Dedifferentiated amniotic fluid mesenchymal stem cell (primary cell): ENCODE results near the gene AZGP1.
"Not testable (repeated sequence)": the region's sequence is repeated elsewhere in the genome, so short reads cannot be mapped to it uniquely, and the experiment has no call there.

ENCODE experiments used
- DNase-seq: peaks from one replicate; pipeline ENCODE4 v3.0.0-alpha.2; 2016; ENCODE audit errors: extremely low spot score

AZGP1 gene

DNA sequence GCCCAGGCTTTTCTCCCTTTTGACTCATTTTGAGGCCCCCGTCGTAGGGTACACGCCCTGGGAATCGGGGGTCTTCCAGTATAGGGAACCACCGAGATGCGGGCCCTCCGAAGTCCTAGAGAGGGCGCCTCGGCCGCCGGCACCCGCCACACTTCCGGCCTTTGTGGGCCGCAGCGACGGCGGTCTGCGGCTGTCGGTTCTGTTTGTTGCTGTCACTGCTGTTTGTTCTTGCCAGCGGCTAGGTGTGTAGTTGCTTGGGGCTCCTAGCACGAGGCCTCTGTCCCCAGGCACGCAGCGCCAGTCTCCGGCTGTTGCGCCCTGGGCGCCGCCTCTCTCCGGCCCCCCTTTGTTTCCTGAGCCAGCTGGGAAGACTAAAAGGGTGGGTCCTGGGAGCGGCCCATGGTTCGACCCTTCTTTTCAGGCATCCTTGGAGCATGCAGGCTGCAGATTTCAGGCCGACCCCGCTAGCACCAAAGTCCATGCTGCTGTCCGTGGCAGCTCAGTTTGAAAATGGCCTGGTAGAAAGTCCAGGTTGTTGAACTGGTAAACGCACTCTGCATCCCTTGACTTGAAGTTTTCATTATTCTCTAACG, 21.8 kb upstream of the AZGP1 start:
- no peak for DNase-seq

DNA sequence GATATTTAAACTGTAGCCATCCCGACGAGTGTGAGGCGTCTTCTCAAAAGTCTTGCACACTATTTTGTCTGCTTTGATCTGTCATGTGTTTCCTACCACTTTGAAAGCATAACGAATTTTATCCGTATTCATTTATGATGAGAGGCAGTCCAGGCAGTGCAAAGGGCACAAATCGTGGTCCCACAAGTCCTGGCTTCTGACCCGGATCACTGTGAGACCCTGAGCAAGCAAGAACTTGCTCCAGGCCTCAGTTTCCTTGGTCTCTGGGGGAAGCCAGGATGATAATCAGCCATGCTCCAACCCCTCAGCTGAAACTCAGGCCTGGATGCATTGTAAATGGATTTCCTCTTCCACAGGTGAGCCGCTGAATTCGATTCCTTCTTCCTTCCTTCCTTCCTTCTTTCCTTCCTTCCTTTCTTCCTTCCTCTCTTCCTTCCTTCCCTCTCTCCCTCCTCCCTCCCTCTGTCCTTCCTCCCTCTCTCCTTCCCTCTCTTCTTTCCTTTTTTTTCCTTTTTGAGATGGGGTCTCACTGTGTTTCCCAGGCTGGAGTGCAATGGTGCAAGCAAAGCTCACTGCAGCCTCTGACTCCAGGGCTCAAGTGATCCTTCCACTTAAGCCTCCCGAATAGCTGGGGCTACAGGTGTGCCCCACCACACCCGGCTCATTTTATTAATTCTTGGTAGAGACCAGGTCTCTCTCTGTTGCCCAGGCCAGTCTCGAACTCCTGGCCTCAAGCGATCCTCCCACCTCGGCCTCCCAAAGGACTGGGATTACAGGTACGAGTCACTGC, 21.1 kb upstream of the AZGP1 start:
- DNase-seq: no peak

DNA sequence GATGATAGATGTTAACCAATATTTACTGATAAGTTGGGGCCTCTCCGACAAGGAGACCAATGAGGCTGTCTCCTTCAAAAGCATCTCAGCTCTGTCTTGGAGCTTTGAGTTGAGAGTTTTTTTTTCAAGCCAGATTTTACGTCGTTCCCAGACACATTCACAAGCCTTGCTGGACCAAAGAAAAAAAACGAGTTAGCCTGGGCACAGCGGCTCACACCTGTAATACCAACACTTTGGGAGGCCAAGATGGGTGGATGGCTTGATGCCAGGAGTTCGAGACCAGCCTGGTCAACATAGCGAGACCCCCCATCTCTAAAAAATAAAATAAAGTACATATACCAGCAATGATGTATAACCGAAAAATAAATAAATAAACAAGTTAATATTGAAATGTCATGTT, 19.0 kb upstream of the AZGP1 start:
- DNase-seq: no peak

DNA sequence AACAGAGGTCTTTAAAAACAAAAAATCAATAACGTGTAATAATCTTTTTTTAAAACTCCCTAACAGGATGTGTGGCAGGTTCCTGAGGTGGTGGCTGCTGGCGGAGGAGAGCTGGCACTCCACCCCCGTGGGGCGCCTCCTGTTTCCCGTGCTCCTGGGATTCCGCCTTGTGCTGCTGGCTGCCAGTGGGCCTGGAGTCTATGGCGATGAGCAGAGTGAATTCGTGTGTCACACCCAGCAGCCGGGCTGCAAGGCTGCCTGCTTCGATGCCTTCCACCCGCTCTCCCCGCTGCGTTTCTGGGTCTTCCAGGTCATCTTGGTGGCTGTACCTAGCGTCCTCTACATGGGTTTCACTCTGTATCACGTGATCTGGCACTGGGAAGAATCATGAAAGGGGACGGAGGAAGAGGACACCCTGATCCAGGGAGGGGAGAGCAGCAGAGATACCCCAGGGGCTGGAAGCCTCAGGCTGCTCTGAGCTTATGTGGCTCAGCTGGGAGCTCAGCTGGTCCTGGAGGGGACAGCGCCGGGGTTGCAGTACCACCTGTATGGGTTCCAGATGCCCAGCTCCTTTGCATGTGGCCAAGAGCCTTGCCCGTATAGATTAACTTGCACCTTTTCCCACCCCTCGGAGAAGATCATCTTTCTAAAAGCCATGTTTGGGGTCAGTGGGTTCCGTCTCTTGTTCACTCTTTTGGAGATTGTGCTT, 16.7 kb upstream of the AZGP1 start:
- no peak for DNase-seq

DNA sequence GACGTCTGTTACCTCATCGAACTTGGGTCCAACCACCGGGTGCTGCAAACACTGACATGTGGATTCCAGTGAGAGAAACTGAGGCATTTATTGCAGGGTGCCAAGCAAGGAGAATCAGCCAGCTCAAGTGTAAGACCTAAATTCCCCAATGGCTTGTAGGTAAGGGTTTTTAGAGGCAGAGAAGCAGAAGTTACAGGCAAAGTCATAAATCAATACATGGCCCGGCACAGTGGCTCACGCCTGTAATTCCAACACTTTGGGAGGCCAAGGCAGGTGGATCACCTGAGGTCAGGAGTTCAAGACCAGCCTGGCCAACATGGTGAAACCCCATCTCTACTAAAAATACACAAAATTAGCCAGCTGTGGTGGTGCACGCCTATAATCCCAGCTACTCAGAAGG, 15.7 kb upstream of the AZGP1 start:
- DNase-seq: not testable (repeated sequence)

DNA sequence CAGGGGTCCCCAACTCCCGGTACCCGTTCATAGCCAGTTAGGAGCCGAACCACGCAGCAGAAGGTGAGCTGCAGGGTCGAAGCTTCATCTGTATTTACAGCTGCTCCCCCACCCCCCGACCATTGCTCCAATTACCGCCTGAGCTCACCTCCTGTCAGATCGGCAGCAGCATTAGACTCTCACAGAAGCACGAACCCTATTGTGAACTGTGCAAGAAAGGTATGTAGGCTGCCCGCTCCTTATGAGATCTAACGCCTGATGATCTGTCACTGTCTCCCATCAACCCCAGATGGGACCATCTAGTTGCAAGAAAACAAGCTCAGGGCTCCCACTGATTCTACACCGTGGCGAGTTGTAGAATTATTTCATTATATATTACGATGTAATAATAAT, 14.6 kb upstream of the AZGP1 start:
- DNase-seq: no peak

DNA sequence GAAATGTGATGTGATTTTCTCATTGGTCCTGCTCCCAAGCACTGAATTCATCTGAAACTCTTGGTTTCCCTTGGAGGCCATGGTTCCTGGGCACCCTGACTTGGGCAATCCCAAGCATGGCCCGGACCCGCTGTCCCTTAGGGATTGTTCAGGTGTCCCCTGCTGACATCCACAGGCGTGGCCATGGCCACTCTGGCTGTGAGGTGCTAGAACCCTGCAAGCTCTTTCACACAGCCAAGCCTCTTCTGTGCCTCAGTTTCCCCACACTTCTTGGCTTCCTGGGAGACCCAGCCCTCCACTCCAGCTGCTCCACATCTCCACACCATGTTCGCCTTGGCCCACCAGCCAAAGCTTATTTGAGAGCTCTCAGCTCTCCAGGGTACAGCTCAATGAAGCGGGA, 12.0 kb upstream of the AZGP1 start:
- DNase-seq: no peak

DNA sequence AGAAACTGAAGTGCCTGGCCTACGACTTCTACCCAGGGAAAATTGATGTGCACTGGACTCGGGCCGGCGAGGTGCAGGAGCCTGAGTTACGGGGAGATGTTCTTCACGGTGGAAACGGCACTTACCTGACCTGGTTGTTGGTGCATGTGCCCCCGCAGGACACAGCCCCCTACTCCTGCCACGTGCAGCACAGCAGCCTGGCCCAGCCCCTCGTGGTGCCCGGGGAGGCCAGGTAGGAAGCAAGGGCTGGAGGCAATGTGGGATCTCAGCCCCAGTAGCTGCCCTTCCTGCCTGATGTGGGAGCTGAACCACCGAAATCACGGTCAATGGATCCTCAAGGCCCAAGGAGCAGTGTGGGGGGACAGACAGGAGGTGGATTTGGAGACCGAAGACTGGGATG, 11.5 kb upstream of the AZGP1 start:
- DNase-seq: not testable (repeated sequence)

DNA sequence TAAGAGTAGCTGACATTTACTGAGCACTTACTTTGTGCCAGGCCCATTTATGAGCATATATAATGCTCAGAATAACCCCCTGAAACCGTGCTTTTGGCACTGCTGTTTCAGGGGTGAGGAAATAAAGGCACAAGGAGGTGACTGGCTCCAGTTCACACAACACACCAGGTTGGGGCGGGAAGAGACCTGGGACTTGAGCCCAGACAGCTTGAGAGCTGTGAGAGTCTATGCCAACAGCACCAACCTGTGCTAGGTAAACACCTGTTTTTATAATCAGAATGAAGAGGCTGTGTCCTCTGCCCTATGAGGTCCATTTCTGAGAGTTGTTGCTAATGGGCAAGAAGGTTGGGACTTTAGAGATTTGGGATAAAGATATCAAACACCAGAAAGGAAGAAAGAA, 8.8 kb upstream of the AZGP1 start:
- no peak for DNase-seq

DNA sequence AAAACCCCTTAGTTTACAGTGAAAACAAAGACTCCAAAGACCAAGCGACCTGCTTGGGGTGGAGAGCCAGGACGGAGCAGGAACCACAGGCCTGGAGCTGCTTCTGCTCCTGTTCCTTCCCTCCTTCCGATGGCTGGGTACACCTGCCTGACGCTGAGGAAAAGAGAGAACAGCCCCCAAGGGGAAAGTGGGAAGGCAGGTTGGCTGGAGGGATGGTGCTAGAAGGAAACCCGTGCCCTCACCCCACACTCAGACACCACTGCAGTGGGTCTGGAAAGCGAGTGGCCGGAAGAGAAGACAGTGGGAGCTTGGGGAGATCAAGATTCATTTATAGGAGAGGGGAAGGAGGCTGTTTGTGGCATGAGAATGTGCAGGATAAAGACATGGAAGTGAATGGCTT, 5.2 kb upstream of the AZGP1 start:
- not testable (repeated sequence) for DNase-seq

DNA sequence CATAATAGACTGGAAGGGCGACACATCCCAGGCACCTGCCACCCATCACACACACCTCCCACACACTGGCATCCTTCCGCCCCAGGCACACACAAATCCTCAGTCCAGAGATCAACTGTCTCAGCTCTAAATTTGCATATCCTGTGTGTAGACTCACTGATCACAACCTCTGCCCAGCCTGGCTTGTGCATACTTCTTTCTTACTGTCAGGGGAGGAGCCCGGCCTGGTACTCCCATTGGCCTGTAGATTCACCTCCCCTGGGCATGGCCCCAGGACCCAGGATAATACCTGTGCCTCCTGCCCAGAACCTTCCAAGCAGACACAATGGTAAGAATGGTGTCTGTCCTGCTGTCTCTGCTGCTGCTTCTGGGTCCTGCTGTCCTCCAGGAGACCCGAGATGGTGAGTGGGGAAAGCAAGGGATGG, 4.6 kb upstream of the AZGP1 start:
- not testable (repeated sequence) for DNase-seq

DNA sequence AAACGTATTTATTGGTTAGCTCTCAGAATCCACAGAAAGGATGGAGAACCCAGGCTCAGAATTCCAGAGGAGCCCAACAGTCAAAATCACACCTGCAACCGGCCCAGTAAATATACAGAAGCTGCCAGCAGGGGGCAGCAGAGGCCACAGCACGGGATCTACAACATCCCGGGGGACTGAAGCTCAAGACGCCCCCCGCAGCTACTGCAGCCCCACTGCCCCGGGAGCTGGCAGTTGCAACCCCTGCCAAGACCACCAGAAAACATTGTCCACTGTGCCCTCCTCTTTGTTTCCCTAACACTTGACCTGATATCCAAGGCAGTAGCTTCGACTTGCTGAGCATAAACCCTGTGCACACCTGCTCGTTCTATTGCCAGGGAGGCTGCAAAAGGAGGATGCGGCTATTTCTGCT, 4.0 kb upstream of the AZGP1 start:
- DNase-seq: not testable (repeated sequence)

DNA sequence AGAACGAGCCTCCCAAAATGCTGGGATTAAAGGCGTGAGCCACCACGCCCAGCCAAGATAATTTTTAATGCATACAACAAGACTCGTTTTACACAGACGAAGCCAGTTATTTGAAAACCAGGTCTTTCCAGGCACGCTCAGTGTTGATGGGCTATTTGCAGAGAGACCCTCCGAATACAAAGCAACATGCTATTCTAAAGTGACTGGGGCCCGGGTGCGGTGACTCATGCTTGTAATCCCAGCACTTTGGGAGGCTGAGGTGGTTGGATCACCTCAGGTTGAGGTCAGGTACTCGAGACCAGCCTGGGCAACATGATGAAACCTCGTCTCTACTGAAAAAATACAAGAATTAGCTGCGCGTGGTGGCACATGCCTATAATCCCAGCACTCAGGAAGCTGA, 795 bp upstream of the AZGP1 start:
- DNase-seq: no peak

DNA sequence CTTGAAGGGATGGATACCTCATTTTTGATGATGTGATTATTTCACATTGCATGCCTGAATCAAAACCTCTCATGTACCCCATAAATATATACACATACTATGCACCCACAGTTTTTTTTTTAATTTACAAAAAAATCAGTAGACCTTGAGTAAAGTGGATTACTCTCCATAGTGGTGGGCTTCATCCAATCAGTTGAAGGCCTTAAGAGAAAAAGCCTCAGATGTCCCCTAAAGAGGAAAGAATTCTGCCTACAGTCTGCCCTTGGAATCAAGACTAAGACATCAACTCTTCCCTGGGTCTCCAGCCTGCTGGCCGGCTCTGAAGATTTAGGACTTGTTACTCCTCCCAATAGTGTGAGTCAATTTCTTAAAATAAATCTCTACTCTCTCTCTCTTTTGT, 1.1 kb downstream of the AZGP1 start:
- DNase-seq: no peak

DNA sequence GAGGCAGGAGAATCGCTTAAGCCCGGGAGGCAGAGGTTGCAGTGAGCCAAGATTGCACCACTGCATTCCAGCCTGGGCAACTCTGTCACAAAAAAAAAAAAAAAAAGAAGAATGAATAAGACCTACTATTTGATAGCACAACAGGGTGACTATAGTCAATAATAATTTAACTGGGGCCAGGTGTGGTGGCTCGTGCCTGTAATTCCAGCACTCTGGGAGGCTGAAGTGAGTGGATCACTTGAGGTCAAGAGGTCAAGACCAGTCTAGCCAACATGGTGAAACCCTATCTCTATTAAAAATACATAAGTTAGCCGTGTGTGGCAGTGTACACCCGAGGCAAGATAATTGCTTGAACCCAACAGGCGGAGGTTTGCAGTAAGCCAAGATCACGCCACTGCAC, 2.0 kb downstream of the AZGP1 start:
- not testable (repeated sequence) for DNase-seq

DNA sequence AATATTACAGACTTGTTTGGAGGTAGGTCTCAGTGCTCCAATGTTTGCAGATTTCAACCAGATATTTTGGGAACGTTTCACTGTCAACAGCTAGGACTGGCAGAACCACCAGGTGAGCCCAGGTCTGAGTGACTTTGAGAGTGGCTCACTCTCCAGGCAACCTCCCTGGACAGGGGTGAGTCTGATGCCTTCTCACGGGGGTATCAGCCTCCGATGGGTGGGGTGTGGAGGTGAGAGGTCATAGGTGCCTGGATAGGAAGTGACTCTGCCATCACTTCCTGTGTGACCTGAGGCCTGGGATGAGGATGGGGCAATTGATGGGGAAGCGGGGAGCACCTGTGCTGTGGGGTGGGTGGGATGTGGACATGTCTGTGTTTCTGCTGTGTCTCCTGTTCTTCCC, 4.6 kb downstream of the AZGP1 start:
- DNase-seq: no peak

DNA sequence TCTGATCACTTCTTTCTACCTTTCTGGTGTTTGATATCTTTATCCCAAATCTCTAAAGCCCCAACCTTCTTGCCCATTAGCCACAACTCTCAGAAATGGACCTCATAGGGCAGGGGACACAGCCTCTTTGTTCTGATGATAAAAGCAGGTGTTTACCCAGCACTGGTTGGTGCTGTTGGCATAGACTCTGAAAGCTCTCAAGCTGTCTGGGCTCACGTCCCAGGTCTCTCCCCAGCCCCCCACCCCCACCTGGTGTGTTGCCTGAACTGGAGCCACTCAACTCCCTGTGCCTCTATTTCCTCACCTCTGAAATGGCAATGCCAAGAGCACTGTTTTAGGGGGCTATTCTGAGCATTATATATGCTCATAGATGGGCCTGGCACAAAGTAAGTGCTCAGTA, 6.0 kb downstream of the AZGP1 start:
- not testable (repeated sequence) for DNase-seq

DNA sequence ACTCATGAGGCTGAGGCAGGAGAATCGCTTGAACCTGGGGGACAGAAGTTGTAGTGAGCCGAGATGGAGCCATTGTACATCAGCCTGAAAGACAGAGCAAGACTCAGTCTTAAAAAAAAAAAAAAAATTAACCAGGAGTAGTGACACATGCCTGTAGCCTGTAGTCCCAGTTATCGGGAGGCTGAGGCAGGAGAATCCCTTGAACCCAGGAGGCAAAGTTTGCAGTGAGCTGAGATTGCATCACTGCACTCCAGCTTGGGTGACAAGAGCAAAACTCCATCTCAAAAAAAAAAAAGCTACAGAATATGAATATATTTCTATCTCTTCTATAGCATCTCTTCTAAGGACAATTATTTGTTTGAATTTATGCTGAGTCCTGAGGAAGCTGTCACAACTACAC, 6.5 kb downstream of the AZGP1 start:
- DNase-seq: no peak

DNA sequence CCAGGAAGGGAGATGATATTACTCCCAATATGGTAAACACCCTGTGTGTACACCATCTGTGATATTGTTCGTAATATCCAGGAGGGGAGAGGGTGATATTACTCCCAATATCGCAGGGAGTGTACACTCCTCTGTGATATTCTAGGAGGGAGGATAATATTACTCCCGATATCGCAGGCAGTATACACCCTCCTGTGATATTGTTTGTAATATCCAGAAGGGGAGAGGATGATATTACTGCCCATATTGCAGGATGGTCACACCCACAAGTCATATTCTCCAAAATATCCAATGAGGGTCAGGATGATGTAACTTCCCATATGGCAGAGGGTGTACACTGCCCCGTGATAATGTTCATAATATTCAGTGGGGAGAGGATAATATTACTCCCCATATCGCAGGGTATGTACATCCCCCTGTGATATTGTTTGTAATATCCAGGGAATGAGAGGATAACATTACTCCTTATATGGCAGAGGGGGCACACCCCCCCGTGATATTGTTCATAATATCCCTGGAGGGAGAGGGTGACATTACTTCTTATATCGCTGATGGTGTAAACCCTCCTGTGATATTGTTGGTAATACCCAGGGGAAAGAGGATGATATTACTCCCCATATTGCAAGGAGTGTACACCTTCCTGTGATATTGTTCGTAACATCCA, 17.1 kb downstream of the AZGP1 start:
- no peak for DNase-seq

DNA sequence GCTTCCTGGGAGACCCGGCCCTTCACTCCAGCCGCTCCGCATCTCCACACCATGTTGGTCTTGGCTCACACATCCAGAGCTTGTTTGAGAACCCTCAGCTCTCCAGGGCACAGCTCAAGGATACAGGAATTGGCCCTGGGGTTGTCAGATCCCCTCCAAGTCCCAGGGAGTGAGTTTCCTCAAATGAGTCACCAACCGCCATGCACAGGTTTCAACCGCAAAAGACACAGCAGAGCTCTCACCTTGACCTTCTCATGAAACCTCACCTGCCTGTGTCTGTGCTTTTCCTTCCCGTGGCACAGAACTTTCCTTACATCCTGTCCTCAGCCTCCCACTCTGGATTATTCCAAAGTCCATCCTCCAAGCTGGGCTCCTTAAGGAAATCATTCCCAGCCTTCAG, 20.6 kb downstream of the AZGP1 start:
- DNase-seq: no peak

DNA sequence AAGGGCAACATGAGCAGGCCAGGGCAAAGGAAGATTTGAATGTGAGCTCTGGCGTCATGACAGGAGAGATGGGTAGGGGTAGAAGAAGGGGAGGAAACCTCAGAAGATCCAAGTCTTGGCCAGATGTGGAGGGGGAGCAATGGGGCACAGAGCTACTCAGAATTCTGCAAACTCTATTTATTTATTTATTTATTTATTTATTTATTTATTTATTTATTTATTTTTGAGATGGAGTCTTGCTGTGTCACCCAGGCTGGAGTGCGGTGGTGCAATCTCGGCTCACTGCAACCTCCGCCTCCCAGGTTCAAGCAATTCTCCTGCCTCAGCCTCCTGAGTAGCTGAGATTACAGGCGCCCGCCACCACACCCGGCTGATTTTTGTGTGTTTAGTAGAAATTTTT, 21.2 kb downstream of the AZGP1 start:
- DNase-seq: not testable (repeated sequence)

DNA sequence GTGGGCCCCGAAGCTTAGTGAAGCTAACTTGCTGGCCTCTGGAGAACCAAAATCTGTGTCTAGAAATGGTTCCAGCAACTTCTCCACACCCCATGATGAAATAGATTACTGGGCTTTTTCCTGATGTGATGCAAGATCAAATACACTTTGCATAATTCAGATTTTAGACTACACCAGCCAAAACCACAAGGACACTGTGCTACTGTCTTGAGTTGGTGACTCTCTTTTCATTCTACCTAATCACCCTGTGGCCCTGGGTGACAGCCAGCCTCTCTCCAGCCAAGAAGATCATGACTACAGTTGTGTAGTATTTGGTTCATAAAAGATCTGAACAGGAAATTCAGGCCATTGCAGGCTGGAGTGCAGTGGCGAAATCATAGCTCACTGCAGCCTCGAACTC, 22.2 kb downstream of the AZGP1 start:
- DNase-seq: no peak

DNA sequence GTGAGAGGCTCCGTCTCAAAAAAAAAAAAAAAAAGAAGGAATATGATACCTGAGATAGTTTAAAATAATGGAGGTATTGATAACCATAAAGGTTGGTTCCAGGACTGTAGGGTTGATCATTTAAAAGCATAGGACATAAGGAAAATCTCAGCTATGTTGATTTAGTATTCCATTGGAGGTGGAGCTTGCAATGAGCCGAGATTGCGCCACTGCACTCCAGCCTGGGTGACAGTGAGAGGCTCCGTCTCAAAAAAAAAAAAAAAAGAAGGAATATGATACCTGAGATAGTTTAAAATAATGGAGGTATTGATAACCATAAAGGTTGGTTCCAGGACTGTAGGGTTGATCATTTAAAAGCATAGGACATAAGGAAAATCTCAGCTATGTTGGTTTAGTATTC, 23.2 kb downstream of the AZGP1 start:
- DNase-seq: not testable (repeated sequence)
